ENCODE data around the gene LPAR3.

Gene LPAR3

DNA sequence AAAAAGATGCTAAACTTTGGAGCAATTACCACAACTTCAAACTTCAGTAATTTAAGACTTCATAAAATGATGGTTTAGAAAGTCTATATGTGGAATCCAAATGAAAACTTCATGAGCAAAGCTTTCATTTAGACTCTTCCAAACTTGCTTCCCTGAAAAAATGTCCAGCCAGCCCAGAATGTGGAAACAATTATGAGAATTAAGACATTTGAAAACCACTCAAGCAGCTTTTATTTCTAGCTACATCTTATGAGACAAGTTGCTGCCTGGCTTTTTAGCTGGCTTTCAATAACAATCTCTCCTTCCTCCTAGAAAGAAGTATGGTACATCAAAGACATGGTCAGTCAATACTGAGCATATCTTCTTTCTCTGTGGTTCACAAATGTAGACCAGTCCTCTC is 21.8 kb downstream of the LPAR3 start:
- Histone ChIP-seq H3K9ac (no peak overlapping the region), H3K4me1 (ENCODE audit: low read depth, poor library complexity, severe bottlenecking) (no peaks in the 10 kb centered on the region), H3K27me3 (ENCODE audit: insufficient read depth, low read depth) (no peaks in the 10 kb centered on the region), H3K4me3 (IDR thresholded peaks at IDR 0.05; ENCODE audit: insufficient read depth, low read depth, low read length) (no peak overlapping the region), H3K27ac (no peak overlapping the region), H3K4me2 (no peak overlapping the region), H3K36me3 (ENCODE audit: insufficient read depth) (no peaks in the 10 kb centered on the region), H3K79me2 (ENCODE audit: insufficient read depth, low read depth) (no peaks in the 10 kb centered on the region), H2AFZ (ENCODE audit: low read depth) (no peak overlapping the region), H4K20me1 (ENCODE audit: insufficient read depth) (no peaks in the 10 kb centered on the region)
- TF ChIP-seq, protein P1, sequence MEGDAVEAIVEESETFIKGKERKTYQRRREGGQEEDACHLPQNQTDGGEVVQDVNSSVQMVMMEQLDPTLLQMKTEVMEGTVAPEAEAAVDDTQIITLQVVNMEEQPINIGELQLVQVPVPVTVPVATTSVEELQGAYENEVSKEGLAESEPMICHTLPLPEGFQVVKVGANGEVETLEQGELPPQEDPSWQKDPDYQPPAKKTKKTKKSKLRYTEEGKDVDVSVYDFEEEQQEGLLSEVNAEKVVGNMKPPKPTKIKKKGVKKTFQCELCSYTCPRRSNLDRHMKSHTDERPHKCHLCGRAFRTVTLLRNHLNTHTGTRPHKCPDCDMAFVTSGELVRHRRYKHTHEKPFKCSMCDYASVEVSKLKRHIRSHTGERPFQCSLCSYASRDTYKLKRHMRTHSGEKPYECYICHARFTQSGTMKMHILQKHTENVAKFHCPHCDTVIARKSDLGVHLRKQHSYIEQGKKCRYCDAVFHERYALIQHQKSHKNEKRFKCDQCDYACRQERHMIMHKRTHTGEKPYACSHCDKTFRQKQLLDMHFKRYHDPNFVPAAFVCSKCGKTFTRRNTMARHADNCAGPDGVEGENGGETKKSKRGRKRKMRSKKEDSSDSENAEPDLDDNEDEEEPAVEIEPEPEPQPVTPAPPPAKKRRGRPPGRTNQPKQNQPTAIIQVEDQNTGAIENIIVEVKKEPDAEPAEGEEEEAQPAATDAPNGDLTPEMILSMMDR (conservative IDR thresholded peaks at IDR 0.05; ENCODE audit: low read depth, low read length): no peak

DNA sequence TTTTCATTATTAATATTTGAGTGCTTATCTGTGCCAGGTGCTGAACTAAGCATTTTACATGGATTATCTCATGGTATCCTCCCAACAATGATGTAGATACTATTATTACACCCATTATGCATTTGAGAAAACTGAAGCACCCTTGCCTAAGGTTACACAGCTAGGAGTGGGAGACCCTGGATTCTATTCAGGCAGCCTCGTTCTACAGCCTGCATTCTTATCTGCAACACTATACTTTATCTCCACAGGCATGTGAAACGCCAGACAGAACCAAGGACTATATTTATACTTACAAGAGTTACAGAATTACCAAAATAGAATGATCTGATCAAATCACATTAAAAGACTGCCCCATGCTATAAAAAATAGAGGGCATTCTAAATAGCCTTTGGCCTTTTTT is 22.4 kb downstream of the LPAR3 start:
- Histone ChIP-seq H4K20me1 (ENCODE audit: insufficient read depth) (no peaks in the 10 kb centered on the region), H3K4me2 (no peak overlapping the region), H2AFZ (ENCODE audit: low read depth) (no peak overlapping the region), H3K4me1 (ENCODE audit: low read depth, poor library complexity, severe bottlenecking) (no peaks in the 10 kb centered on the region), H3K27me3 (ENCODE audit: insufficient read depth, low read depth) (no peaks in the 10 kb centered on the region), H3K27ac (no peak overlapping the region), H3K4me3 (IDR thresholded peaks at IDR 0.05; ENCODE audit: insufficient read depth, low read depth, low read length) (no peak overlapping the region), H3K36me3 (ENCODE audit: insufficient read depth) (no peaks in the 10 kb centered on the region), H3K9ac (no peak overlapping the region), H3K79me2 (ENCODE audit: insufficient read depth, low read depth) (no peaks in the 10 kb centered on the region)
- TF ChIP-seq, protein P1 (conservative IDR thresholded peaks at IDR 0.05; ENCODE audit: low read depth, low read length): no peak

DNA sequence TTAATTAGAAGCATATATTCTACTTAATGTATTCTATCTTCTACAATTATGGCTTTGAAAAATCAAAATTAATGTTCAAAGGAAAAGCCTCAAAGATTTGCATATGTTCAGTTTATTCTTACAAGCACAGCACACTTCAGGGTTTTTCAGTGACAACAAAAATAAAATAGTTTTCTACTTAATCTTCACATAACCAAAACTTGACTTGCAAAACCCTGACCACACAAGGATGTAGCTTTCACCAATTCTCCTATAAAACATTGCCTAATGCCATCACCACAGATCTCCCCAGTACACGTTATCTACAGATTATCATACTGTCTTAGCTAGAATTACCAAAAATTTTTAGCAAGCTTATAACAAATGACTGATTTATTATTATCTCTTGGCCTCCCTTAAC is 23.3 kb downstream of the LPAR3 start:
- H2AFZ ChIP-seq (ENCODE audit: low read depth): no peak overlapping the region
- H4K20me1 ChIP-seq (ENCODE audit: insufficient read depth): no peaks in the 10 kb centered on the region
- no peaks in the 10 kb centered on the region for H3K79me2 ChIP-seq (ENCODE audit: insufficient read depth, low read depth)
- no peaks in the 10 kb centered on the region for H3K4me1 ChIP-seq (ENCODE audit: low read depth, poor library complexity, severe bottlenecking)
- no peaks in the 10 kb centered on the region for H3K36me3 ChIP-seq (ENCODE audit: insufficient read depth)
- no peaks in the 10 kb centered on the region for H3K27me3 ChIP-seq (ENCODE audit: insufficient read depth, low read depth)
- no peak overlapping the region for H3K4me2 ChIP-seq
- no peak overlapping the region for H3K9ac ChIP-seq
- no peak overlapping the region for H3K4me3 ChIP-seq (IDR thresholded peaks at IDR 0.05; ENCODE audit: insufficient read depth, low read depth, low read length)
- no peak overlapping the region for H3K27ac ChIP-seq
- TF ChIP-seq, protein P1 (conservative IDR thresholded peaks at IDR 0.05; ENCODE audit: low read depth, low read length): no peak

DNA sequence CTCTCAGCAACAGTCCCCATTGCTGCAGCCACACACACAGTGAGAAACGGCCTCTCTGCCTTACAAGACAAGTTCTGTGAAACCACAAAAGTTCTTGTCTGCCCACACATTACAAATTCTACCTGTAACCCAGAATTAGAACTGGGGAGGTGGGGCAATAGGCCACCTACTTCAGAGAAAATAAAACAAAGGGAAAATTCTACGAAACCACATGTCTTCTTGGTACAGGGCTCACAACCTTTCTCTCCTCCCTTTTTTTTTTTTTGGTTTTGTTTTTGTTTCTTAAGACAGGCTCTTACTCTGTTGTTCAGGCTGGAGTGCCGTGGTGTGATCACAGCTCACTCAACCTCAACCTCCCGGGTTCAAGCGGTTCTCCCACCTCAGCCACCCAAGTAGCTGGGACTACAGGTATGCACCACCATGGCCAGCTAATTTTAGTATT is 30.2 kb downstream of the LPAR3 start:
- Histone ChIP-seq H3K27ac (peak overlapping the region; percentile 15; the same call in 1 of the 2 replicates), H3K4me3 (IDR thresholded peaks at IDR 0.05; ENCODE audit: insufficient read depth, low read depth, low read length) (no peak overlapping the region), H3K9ac (no peak overlapping the region), H4K20me1 (ENCODE audit: insufficient read depth) (no peaks in the 10 kb centered on the region), H2AFZ (ENCODE audit: low read depth) (peak overlapping the region; percentile 47; the same call in 1 of the 2 replicates), H3K4me2 (peak overlapping the region; percentile 19), H3K36me3 (ENCODE audit: insufficient read depth) (no peaks in the 10 kb centered on the region), H3K27me3 (ENCODE audit: insufficient read depth, low read depth) (no peaks in the 10 kb centered on the region), H3K4me1 (ENCODE audit: low read depth, poor library complexity, severe bottlenecking) (peaks cover 26% of the 10 kb centered on the region), H3K79me2 (ENCODE audit: insufficient read depth, low read depth) (no peaks in the 10 kb centered on the region)
- TF ChIP-seq, protein P1 (conservative IDR thresholded peaks at IDR 0.05; ENCODE audit: low read depth, low read length): no peak

All from KMS-11 (cell line).